HEK293T (cell line): ENCODE data around the gene TMEM187.

ENCODE experiments used
- CTCF ChIA-PET: fragments of 350-600 bp; formaldehyde crosslinking; extraction: SDS; loops from one replicate; lab custom pipeline; 2021; ENCODE audit warnings: antibody characterized with exemption, inconsistent platforms; lab: Yijun Ruan, JAX
- POLR2A ChIA-PET: fragments of 350-600 bp; formaldehyde crosslinking; extraction: SDS; loops from one replicate; lab custom pipeline; 2020; ENCODE audit warnings: antibody characterized with exemption, inconsistent platforms; lab: Yijun Ruan, JAX
- DNase-seq: peaks from one replicate; pipeline ENCODE4 v3.0.0; 2012; ENCODE audit warnings: mixed read lengths; ENCODE audit errors: extremely low spot score
- ARNT ChIP-seq: fragments of 450-650 bp; IDR thresholded peaks from 2 replicates; pipeline ENCODE4 v1.6.1; 2017; ENCODE audit warnings: mild to moderate bottlenecking
- BHLHE40 ChIP-seq: fragments of 450-650 bp; IDR thresholded peaks from 2 replicates; pipeline ENCODE4 v1.6.1; 2016; ENCODE audit warnings: mild to moderate bottlenecking, moderate library complexity, borderline replicate concordance
- CTBP1 ChIP-seq: fragments of 450-650 bp; IDR thresholded peaks from 2 replicates; pipeline ENCODE4 v1.6.1; 2016; ENCODE audit warnings: borderline replicate concordance
- ELF4 ChIP-seq: fragments of 450-650 bp; IDR thresholded peaks from 2 replicates; pipeline ENCODE4 v1.6.1; 2017; ENCODE audit warnings: antibody characterized with exemption
- FOXA1 ChIP-seq: fragments of 450-650 bp; IDR thresholded peaks from 2 replicates; pipeline ENCODE4 v1.6.1; 2016; ENCODE audit warnings: mild to moderate bottlenecking
- FOXK2 ChIP-seq: fragments of 450-650 bp; IDR thresholded peaks from 2 replicates; pipeline ENCODE4 v1.6.1; 2016; ENCODE audit warnings: mild to moderate bottlenecking
- FOXM1 ChIP-seq: fragments of 450-650 bp; IDR thresholded peaks from 2 replicates; pipeline ENCODE4 v1.6.1; 2017; ENCODE audit warnings: mild to moderate bottlenecking, borderline replicate concordance
- HDGF ChIP-seq: fragments of 450-650 bp; IDR thresholded peaks from 2 replicates; pipeline ENCODE4 v1.6.1; 2017; ENCODE audit warnings: antibody characterized with exemption, borderline replicate concordance
- L3MBTL2 ChIP-seq: fragments of 450-650 bp; conservative IDR thresholded peaks from 2 replicates; pipeline ENCODE4 v1.6.1; 2016; ENCODE audit warnings: mild to moderate bottlenecking
- LEF1 ChIP-seq: fragments of 450-650 bp; IDR thresholded peaks from 2 replicates; pipeline ENCODE4 v1.6.1; 2017; ENCODE audit warnings: mild to moderate bottlenecking, borderline replicate concordance
- NFRKB ChIP-seq: fragments of 450-650 bp; IDR thresholded peaks from 2 replicates; pipeline ENCODE4 v1.6.1; 2016; ENCODE audit warnings: mild to moderate bottlenecking, moderate library complexity
- PKNOX1 ChIP-seq: fragments of 450-650 bp; IDR thresholded peaks from 2 replicates; pipeline ENCODE4 v1.6.1; 2016
- SP1 ChIP-seq: fragments of 450-650 bp; IDR thresholded peaks from 2 replicates; pipeline ENCODE4 v1.6.1; 2017
- SUZ12 ChIP-seq: fragments of 450-650 bp; IDR thresholded peaks from 2 replicates; pipeline ENCODE4 v1.6.1; 2016; ENCODE audit warnings: mild to moderate bottlenecking
- TARDBP ChIP-seq: fragments of 450-650 bp; IDR thresholded peaks from 2 replicates; pipeline ENCODE4 v1.6.1; 2016
- ZNF384 ChIP-seq: fragments of 450-650 bp; IDR thresholded peaks from 2 replicates; pipeline ENCODE4 v1.6.1; 2016

The TMEM187 gene

GRCh38 chrX:153954558-153955227 is 17.9 kb upstream of the TMEM187 start:
- TF ChIP-seq CTBP1 = no peak
- no peak for TF ChIP-seq PKNOX1
- TF ChIP-seq ARNT = no peak
- TF ChIP-seq LEF1 = no peak
- TF ChIP-seq NFRKB = no peak
- no peak for TF ChIP-seq ELF4
- no peak for DNase-seq
- POLR2A ChIA-PET = no interaction called here
- CTCF ChIA-PET = no interaction called here

- POLR2A ChIA-PET = no interaction called here
- no peak for TF ChIP-seq LEF1
- TF ChIP-seq ELF4 = no peak
- no peak for TF ChIP-seq BHLHE40
- TF ChIP-seq SP1 = no peak
- no peak for TF ChIP-seq CTBP1
- TF ChIP-seq NFRKB = no peak
- TF ChIP-seq L3MBTL2 = no peak
- TF ChIP-seq TARDBP = no peak
- TF ChIP-seq FOXM1 = no peak
- TF ChIP-seq FOXA1 = no peak
- TF ChIP-seq ZNF384 = no peak
- no peak for TF ChIP-seq PKNOX1
- TF ChIP-seq HDGF = no peak
- no peak for TF ChIP-seq ARNT
- no peak for TF ChIP-seq FOXK2
- TF ChIP-seq SUZ12 = no peak
Measured at GRCh38 chrX:153955228-153955732, 17.3 kb upstream of the TMEM187 start.

GRCh38 chrX:153956044-153956907 is 16.3 kb upstream of the TMEM187 start:
- CTCF ChIA-PET = no interaction called here
- no peak for DNase-seq
- POLR2A ChIA-PET = no interaction called here
- TF ChIP-seq ARNT (no peak), SUZ12 (no peak), LEF1 (no peak)

More at GRCh38 chrX:153955228-153955732, 17.3 kb upstream of the TMEM187 start:
- CTCF ChIA-PET = no interaction called here
- DNase-seq = no peak

GRCh38 chrX:153957224-153957623 is 15.3 kb upstream of the TMEM187 start:
- POLR2A ChIA-PET = no interaction called here
- CTCF ChIA-PET = no interaction called here

GRCh38 chrX:153958605-153959004 is 13.9 kb upstream of the TMEM187 start:
- ChIA-PET CTCF (interaction anchor here (1.0 kb wide), 1 partner anchor 12 kb away, joined by 5 read pairs; no protein-coding TSS in a partner anchor), POLR2A (interaction anchor here (1.1 kb wide), 1 partner anchor 12 kb away, joined by 5 read pairs; the partner anchor contains the start of gene HCFC1)
- no peak for DNase-seq
- TF ChIP-seq FOXK2 = no peak
- no peak for TF ChIP-seq FOXM1
- TF ChIP-seq SP1 = no peak
- TF ChIP-seq ARNT = no peak
- TF ChIP-seq LEF1 = no peak
- no peak for TF ChIP-seq PKNOX1
- no peak for TF ChIP-seq FOXA1
- no peak for TF ChIP-seq NFRKB
- TF ChIP-seq BHLHE40 = no peak

More at GRCh38 chrX:153957224-153957623, 15.3 kb upstream of the TMEM187 start:
- TF ChIP-seq ZNF384 (no peak), NFRKB (no peak), PKNOX1 (no peak), FOXA1 (no peak), FOXK2 (no peak), HDGF (no peak), L3MBTL2 (no peak), BHLHE40 (no peak), CTBP1 (no peak), SUZ12 (no peak), FOXM1 (no peak), LEF1 (no peak), ARNT (no peak), ELF4 (no peak)
- no peak for DNase-seq
